GM23338 (cell line): ENCODE measurements around the gene KTI12. TPM values are rescaled to one million over a fixed set of nuclear protein-coding genes. Genes with fewer than 3 reads are reported as not detected.

Experiments
- ATAC-seq: fragments of 200-7000 bp; cut with Tn5 transposase; 3 replicates; pipeline ENCODE4 v1.9.1; 2020
- DNase-seq: peaks from one replicate; pipeline ENCODE4 v3.0.0-alpha.2; 2015; ENCODE audit warnings: low spot score
- H2AFZ ChIP-seq: fragments of 200-600 bp; sonication (generic); 2 replicates; pipeline ENCODE4 v1.8.0; 2016; ENCODE audit warnings: antibody characterized with exemption, mild to moderate bottlenecking, moderate library complexity
- H3F3A ChIP-seq: fragments of 200-600 bp; sonication (generic); replicated peaks from 2 replicates; pipeline ENCODE4 v1.8.0; 2017; ENCODE audit warnings: antibody characterized with exemption, mixed run types, low read depth
- H3K27ac ChIP-seq: fragments of 200-600 bp; sonication (generic); 2 replicates; pipeline ENCODE4 v1.6.1; 2016; ENCODE audit warnings: low read depth
- H3K27me3 ChIP-seq: fragments of 200-600 bp; sonication (generic); 2 replicates; pipeline ENCODE4 v1.8.0; 2016; ENCODE audit warnings: mild to moderate bottlenecking, mixed run types, moderate library complexity; ENCODE audit not compliant: insufficient read depth
- H3K36me3 ChIP-seq: fragments of 200-600 bp; sonication (generic); 2 replicates; pipeline ENCODE4 v1.8.0; 2016; ENCODE audit warnings: mild to moderate bottlenecking; ENCODE audit not compliant: insufficient read depth
- H3K4me1 ChIP-seq: fragments of 200-600 bp; sonication (generic); 2 replicates; pipeline ENCODE4 v1.8.0; 2016; ENCODE audit warnings: mild to moderate bottlenecking, moderate library complexity; ENCODE audit not compliant: insufficient read depth
- H3K4me2 ChIP-seq: fragments of 200-600 bp; sonication (generic); 2 replicates; pipeline ENCODE4 v1.7.1; 2017; ENCODE audit warnings: mixed run types
- H3K4me3 ChIP-seq: fragments of 200-600 bp; sonication (generic); 2 replicates; pipeline ENCODE4 v1.6.1; 2016; ENCODE audit warnings: mixed run types
- H3K79me2 ChIP-seq: fragments of 200-600 bp; sonication (generic); replicated peaks from 2 replicates; pipeline ENCODE4 v1.8.0; 2017; ENCODE audit warnings: mild to moderate bottlenecking; ENCODE audit not compliant: insufficient read depth
- H3K9me2 ChIP-seq: fragments of 200-600 bp; sonication (generic); 2 replicates; pipeline ENCODE4 v1.8.0; 2017; ENCODE audit not compliant: insufficient read depth
- H4K20me1 ChIP-seq: fragments of 200-600 bp; sonication (generic); replicated peaks from 2 replicates; pipeline ENCODE4 v1.8.0; 2017; ENCODE audit warnings: mild to moderate bottlenecking; ENCODE audit not compliant: insufficient read depth
- H3K27ac Mint-ChIP-seq: 2 replicates; pipeline ENCODE4 v1.8.0; 2020; ENCODE audit warnings: inconsistent platforms, mild to moderate bottlenecking, moderate library complexity, mixed read lengths
- H3K27me3 Mint-ChIP-seq: 3 replicates; pipeline ENCODE4 v1.8.0; 2022; ENCODE audit warnings: low read depth, mild to moderate bottlenecking, moderate library complexity, mixed read lengths, inconsistent platforms; ENCODE audit not compliant: insufficient read depth, poor library complexity
- H3K36me3 Mint-ChIP-seq: 3 replicates; pipeline ENCODE4 v1.8.0; 2021; ENCODE audit warnings: low read depth, mild to moderate bottlenecking, inconsistent platforms, moderate library complexity, mixed read lengths
- H3K4me1 Mint-ChIP-seq: 3 replicates; pipeline ENCODE4 v1.8.0; 2020; ENCODE audit warnings: mild to moderate bottlenecking, inconsistent platforms, mixed read lengths
- H3K4me3 Mint-ChIP-seq: 3 replicates; pipeline ENCODE4 v1.8.0; 2021; ENCODE audit warnings: moderate library complexity, mild to moderate bottlenecking, inconsistent platforms, mixed read lengths
- H3K9me3 Mint-ChIP-seq: 3 replicates; pipeline ENCODE4 v1.8.0; 2020; ENCODE audit warnings: moderate library complexity, mild to moderate bottlenecking, inconsistent platforms, mixed read lengths
- CREB1 ChIP-seq: fragments of 250-450 bp; sonication (Bioruptor Pico); IDR thresholded peaks from 2 replicates; pipeline ENCODE4 v1.5.0; 2020; ENCODE audit warnings: low read depth, mild to moderate bottlenecking, moderate library complexity
- CTCF ChIP-seq, 2 experiments: fragments of 200-600 bp in 1 of 2; sonication (generic) in 1 of 2; conservative IDR thresholded peaks; 2 replicates each; pipeline versions ENCODE4 v1.5.1 to v1.6.1; 2016 to 2017; ENCODE audit warnings: antibody characterized with exemption in 2 of 2, low read depth in 2 of 2, mild to moderate bottlenecking in 2 of 2, moderate library complexity in 1 of 2
- ETS1 ChIP-seq: IDR thresholded peaks from 2 replicates; pipeline ENCODE4 v1.6.1; 2016; ENCODE audit warnings: antibody characterized with exemption
- EZH2 ChIP-seq: fragments of 200-600 bp; sonication (generic); IDR thresholded peaks from one replicate; pipeline ENCODE4 v1.8.0; 2017; ENCODE audit warnings: antibody characterized with exemption, mild to moderate bottlenecking, low read depth; ENCODE audit not compliant: unreplicated experiment
- EZH2phosphoT487 ChIP-seq: fragments of 200-600 bp; sonication (generic); IDR thresholded peaks from one replicate; pipeline ENCODE4 v1.8.1; 2018; ENCODE audit warnings: antibody characterized with exemption; ENCODE audit not compliant: unreplicated experiment
- POLR2AphosphoS5 ChIP-seq: IDR thresholded peaks from 2 replicates; pipeline ENCODE4 v1.6.1; 2016; ENCODE audit warnings: antibody characterized with exemption, low read depth
- REST ChIP-seq: IDR thresholded peaks from one replicate; pipeline ENCODE4 v1.6.1; 2018; ENCODE audit warnings: antibody characterized with exemption; ENCODE audit not compliant: unreplicated experiment
- STAT1 ChIP-seq: IDR thresholded peaks from one replicate; pipeline ENCODE4 v1.6.1; 2016; ENCODE audit warnings: antibody characterized with exemption; ENCODE audit not compliant: unreplicated experiment
- ZNF114 ChIP-seq: fragments of 250-450 bp; sonication (Bioruptor Pico); IDR thresholded peaks from 2 replicates; pipeline ENCODE4 v1.5.0; 2020; ENCODE audit warnings: mild to moderate bottlenecking, moderate library complexity
- ZNF462 ChIP-seq: fragments of 250-450 bp; sonication (Bioruptor Pico); IDR thresholded peaks from 2 replicates; pipeline ENCODE4 v1.5.0; 2020; ENCODE audit warnings: mild to moderate bottlenecking, moderate library complexity
- polyA plus RNA-seq: library from polyadenylated mRNA; unstranded; fragments of >200 nt; fragmentation: Nextera tagmentation; extraction: Ambion mirVana; gene quantifications from 2 replicates; pipeline ENCODE4 v1.2.1, GENCODE V29; 2016
- total RNA-seq: library from RNA; depleted of rRNA; stranded (reverse); fragments of >200 nt; shearing (Covaris generic); gene quantifications from 2 replicates; pipeline ENCODE4 v1.2.3, GENCODE V29; 2014

KTI12 gene
- total and polyA plus RNA-seq, 2 experiments from 2014 or later, result 8.7 to 13.0 TPM

- TF ChIP-seq ZNF462 (CRISPR knock-in tag) (no peak), STAT1 (no peak), ETS1 (no peak), EZH2phosphoT487 (no peak), POLR2AphosphoS5 (no peak), CREB1 (CRISPR knock-in tag) (no peak)
Measured at GRCh38 chr1:52028328-52028727, 5.3 kb downstream of the KTI12 start (continued).

GRCh38 chr1:52026278-52026677 lies 7.3 kb downstream of the KTI12 start:
- H3K36me3 ChIP-seq, result peaks cover 28% of the 10 kb centered on the region
- peaks cover under 1% of the 10 kb centered on the region for H3K4me1 ChIP-seq
- no peak overlapping the region for H3K4me2 ChIP-seq
- no peak overlapping the region for H2AFZ ChIP-seq
- H3K9me2 ChIP-seq, result no peaks in the 10 kb centered on the region
- peaks cover 51% of the 10 kb centered on the region for H3K36me3 Mint-ChIP-seq
- ATAC-seq, result no peak
- H3K4me3 ChIP-seq, result no peak overlapping the region
- H3K27me3 Mint-ChIP-seq, result peaks cover 3% of the 10 kb centered on the region
- peaks cover 11% of the 10 kb centered on the region for H3K79me2 ChIP-seq
- no peak for DNase-seq
- no peaks in the 10 kb centered on the region for H3K9me3 Mint-ChIP-seq
- no peaks in the 10 kb centered on the region for H3K27me3 ChIP-seq
- H3K27ac Mint-ChIP-seq, result no peak overlapping the region
- no peaks in the 10 kb centered on the region; the same call in 1 of the 2 replicates for H4K20me1 ChIP-seq
- H3K27ac ChIP-seq, result peak overlapping the region; percentile 63; the same call in 1 of the 2 replicates
- H3K4me1 Mint-ChIP-seq, result peaks cover under 1% of the 10 kb centered on the region; the same call in 1 of the 3 replicates
- H3F3A ChIP-seq, result no peaks in the 10 kb centered on the region; the same call in none of the 2 replicates
- no peak overlapping the region for H3K4me3 Mint-ChIP-seq
- TF ChIP-seq CREB1 (CRISPR knock-in tag) (no peak), ZNF114 (CRISPR knock-in tag) (no peak), CTCF (conservative IDR thresholded peaks at IDR 0.05; ENCODE audit: low read depth in 2 of 2) (no peak), POLR2AphosphoS5 (no peak), EZH2 (no peak), REST (no peak), ETS1 (no peak), STAT1 (no peak)
